Urinary bladder (tissue), 4 donors: Measurements from ENCODE around the gene SLC30A1. TPM values are rescaled to one million over a fixed set of nuclear protein-coding genes. Genes with fewer than 3 reads are reported as not detected.

ENCODE experiments used
- DNase-seq: peaks from one replicate; pipeline ENCODE4 v3.0.0-alpha.2; 2015; ENCODE audit errors: extremely low spot score
- H3K27ac ChIP-seq: one replicate; pipeline ENCODE4 v1.5.1; 2013; ENCODE audit warnings: low read depth, mild to moderate bottlenecking, moderate library complexity
- H3K36me3 ChIP-seq: one replicate; pipeline ENCODE4 v1.6.1; 2013; ENCODE audit warnings: mild to moderate bottlenecking, moderate library complexity; ENCODE audit not compliant: insufficient read depth
- H3K4me1 ChIP-seq: one replicate; pipeline ENCODE4 v1.6.1; 2013; ENCODE audit warnings: mild to moderate bottlenecking, moderate library complexity; ENCODE audit not compliant: insufficient read depth
- H3K4me3 ChIP-seq: one replicate; pipeline ENCODE4 v1.5.1; 2013; ENCODE audit warnings: low read depth, low read length
- WGBS: extraction: QIAGEN DNeasy Blood & Tissue Kit; methylation state at CpG from one replicate; pipeline ENCODE4 v1.1.7; 2013; 5-methylcytosine and 5-hydroxymethylcytosine counted together
- polyA plus RNA-seq: library from polyadenylated mRNA; stranded (reverse); fragments of 200-250 nt; gene quantifications from one replicate; pipeline ENCODE4 v1.2.3, GENCODE V29; 2013
- total RNA-seq: library from RNA; depleted of rRNA; stranded (reverse); fragments of >200 nt; gene quantifications from one replicate; pipeline ENCODE4 v1.2.3, GENCODE V29; 2014
- donor health status: healthy with polysubstance abuse.
- donor health status: healthy.

SLC30A1 gene
- total and polyA plus RNA-seq, 2 donors: 6.6 to 37.2 TPM

GRCh38 chr1:211613108-211613947 is 34.4 kb upstream of the SLC30A1 start:
- H3K4me3 ChIP-seq: no peak overlapping the region
- no peak for DNase-seq
- no peaks in the 10 kb centered on the region for H3K4me1 ChIP-seq
- 60% methylated on average over 8 of the region's 8 CpGs for WGBS
- no peak overlapping the region for H3K27ac ChIP-seq
- H3K36me3 ChIP-seq: no peaks in the 10 kb centered on the region

DNA sequence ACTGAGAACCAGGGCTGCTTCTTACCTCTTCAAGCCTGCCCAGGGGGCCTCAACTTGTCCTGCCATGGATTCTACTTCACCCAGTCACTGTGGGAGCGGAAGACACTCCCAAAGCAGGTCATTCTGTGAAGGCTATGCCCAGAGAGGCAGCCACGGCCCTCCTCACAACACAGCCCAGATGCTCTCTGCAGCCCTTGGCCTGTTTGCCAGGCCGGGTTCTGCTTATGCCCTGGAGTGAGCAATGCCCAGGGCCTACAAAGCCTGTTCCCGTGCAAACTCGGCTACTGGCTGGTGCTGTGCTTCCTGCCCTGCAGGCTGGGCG is 33.8 kb upstream of the SLC30A1 start:
- 95% methylated on average over 6 of the region's 6 CpGs for WGBS
- Histone ChIP-seq H3K36me3 (no peaks in the 10 kb centered on the region), H3K4me3 (no peak overlapping the region), H3K4me1 (no peaks in the 10 kb centered on the region), H3K27ac (no peak overlapping the region)
- DNase-seq: no peak

GRCh38 chr1:211611818-211612217 is 32.9 kb upstream of the SLC30A1 start:
- Histone ChIP-seq H3K4me3 (no peak overlapping the region), H3K36me3 (no peaks in the 10 kb centered on the region), H3K4me1 (no peaks in the 10 kb centered on the region), H3K27ac (no peak overlapping the region)
- DNase-seq: no peak
- 87% methylated on average over 4 of the region's 4 CpGs for WGBS

GRCh38 chr1:211610779-211611556 is 32.0 kb upstream of the SLC30A1 start:
- 36% methylated on average over 9 of the region's 9 CpGs for WGBS
- H3K4me1 ChIP-seq: no peaks in the 10 kb centered on the region
- no peak overlapping the region for H3K27ac ChIP-seq
- H3K4me3 ChIP-seq: no peak overlapping the region
- no peaks in the 10 kb centered on the region for H3K36me3 ChIP-seq
- no peak for DNase-seq

DNA sequence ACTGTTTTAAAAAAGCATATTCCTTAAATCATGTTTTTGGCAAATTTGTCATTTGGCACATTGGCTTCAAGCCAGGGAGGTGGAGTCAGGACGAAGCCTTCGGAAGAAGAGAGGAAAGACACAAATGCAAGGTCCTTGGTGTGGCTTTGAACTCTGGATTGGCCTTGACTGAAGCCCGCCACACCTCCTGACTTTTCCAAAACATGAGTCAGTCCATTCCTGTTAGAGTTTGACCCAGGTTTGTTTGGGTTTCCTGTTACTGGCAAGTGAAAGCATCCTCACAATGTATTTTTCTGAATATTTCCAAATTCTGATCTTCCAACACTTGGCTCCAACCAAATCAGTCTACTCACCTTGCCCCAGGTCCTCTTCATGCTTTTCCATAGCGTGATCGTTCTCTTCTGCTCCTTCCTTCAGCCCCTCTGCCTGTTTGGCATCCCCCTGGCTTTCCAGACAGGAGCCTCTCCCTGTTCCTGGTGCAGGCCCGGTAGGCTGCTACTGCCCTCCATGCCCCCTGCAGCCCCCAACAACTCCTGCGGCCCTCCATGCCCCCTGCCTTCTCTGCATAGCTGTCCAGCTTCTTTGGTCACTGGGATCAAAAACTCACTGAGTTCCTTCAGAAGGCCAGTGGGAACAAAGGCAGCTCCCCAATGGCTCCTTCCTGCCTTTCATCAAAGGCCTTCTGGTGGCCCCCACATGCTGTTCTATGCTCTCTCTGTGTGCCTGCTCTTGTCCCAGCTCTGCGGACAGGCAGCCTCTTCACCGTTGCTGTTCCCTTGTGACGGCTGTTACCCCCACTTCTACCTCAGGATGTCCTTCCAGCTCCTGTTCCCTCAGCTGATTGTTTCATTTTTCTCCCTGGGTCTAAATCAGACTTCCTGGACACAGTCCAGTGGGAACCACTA is 30.4 kb upstream of the SLC30A1 start:
- Histone ChIP-seq H3K36me3 (no peaks in the 10 kb centered on the region), H3K27ac (no peak overlapping the region), H3K4me1 (no peaks in the 10 kb centered on the region), H3K4me3 (no peak overlapping the region)
- no peak for DNase-seq
- 85% methylated on average over 10 of the region's 10 CpGs for WGBS

- Histone ChIP-seq H3K27ac (no peak overlapping the region), H3K4me3 (no peak overlapping the region), H3K36me3 (no peaks in the 10 kb centered on the region), H3K4me1 (no peaks in the 10 kb centered on the region)
- DNase-seq: no peak
- WGBS: 85% methylated on average over 6 of the region's 6 CpGs
Measured at GRCh38 chr1:211607754-211608473, 29.0 kb upstream of the SLC30A1 start.

DNA sequence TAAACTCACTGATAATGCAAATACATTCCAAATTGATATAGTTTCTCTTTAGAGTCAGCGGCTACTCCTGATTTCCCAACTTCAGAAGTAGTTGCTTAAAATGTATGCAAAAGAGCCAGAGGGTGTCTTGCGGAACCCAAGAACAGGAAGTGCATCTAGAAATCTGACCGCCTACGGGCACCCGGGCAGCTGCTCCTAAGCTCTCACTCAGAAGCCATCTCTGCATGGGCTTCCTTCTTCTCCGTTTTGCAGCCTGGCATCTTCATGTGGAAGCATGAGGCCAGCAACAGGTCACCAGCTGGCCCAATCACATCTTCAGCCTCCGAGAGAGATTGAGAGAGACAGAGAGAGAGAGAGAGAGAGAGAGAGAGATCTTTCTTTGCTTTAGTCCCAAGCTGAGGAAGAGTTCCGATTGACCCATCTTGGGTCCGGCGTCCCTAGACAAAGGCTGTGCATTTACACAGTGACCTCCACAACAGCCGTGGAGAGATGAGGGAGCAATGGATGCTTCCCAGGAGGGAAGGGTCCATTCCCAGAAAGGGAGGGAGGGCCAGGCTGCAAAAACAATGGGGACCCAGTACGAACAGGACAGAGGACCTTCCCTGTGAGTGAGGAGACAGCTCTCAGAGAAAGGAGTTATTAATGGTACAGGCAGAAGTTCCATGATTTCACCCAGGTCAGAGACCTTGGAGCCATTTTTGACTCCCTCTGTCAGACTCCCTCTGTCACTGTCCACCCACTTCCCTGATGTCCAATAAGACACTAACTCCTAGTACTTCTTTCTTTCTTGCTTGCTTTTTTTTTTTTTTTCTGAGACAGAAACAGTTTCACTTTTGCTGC is 28.2 kb upstream of the SLC30A1 start:
- Histone ChIP-seq H3K36me3 (no peaks in the 10 kb centered on the region), H3K4me1 (no peaks in the 10 kb centered on the region), H3K27ac (no peak overlapping the region), H3K4me3 (no peak overlapping the region)
- 79% methylated on average over 12 of the region's 12 CpGs for WGBS
- DNase-seq: no peak

DNA sequence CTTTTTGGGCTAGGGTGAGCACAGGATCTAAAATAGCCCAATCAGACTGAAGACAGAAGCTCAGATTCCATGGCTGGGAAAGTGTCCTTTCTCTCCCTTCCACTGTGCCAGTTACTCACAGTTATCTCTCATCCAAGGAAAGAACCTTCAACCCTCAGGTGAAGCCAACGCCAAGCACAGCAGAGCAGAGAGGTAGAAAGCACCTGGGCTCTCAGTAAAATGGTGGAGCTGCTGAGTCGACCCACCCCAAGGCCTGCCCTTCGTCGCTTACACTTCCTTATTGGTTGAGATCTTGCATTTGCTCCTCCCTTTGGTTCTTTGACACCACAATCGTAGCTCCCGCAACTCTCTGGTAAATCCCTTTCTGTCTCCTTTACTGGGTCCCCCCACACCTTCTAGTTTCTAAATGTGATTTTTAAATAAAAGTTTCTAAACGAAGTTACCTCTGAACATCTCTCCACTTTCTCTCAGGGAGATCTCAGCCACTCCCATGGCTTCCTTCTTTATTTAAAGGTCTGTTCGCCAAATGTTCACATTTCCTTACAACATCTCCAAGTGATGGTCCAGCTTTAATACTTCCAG is 27.5 kb upstream of the SLC30A1 start:
- no peaks in the 10 kb centered on the region for H3K4me1 ChIP-seq
- H3K4me3 ChIP-seq: no peak overlapping the region
- WGBS: 83% methylated on average over 8 of the region's 8 CpGs
- no peak for DNase-seq
- H3K27ac ChIP-seq: no peak overlapping the region
- H3K36me3 ChIP-seq: no peaks in the 10 kb centered on the region

DNA sequence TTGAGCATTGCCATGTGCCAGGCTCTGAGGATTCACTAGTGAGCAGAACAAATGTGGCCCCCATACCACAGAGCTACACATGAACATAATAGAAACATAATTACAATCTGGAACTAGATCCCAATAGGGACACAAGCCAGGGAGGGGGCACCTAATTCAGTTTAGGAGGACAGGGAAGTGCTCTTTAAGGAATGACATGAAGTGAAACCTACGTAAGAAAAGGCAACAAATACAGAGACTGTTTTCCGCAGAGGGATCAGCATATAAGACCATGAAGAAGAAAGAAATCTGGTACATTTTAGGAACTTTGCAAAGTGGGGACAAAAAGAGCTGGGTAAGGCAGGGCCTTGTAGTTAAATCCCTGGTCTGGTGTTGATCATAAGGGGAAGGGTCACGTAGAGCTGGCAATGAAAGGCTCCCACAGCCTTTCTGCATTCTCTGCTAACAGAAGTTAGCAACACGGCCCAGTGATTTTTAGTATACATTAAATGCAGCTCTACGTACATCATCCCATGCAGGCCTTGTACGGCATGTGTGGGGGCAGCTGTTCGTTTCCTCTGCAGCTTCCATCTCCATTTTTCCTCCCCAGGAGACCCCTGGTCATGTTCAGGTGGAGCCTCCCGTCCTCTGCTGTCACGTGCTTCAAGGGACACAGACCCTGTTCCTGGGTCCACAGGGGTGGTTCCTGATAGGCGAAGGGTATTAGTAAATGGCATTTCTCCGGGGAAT is 26.8 kb upstream of the SLC30A1 start:
- Histone ChIP-seq H3K4me3 (no peak overlapping the region), H3K27ac (no peak overlapping the region), H3K36me3 (no peaks in the 10 kb centered on the region), H3K4me1 (no peaks in the 10 kb centered on the region)
- 90% methylated on average over 11 of the region's 11 CpGs for WGBS
- no peak for DNase-seq

- 81% methylated on average over 2 of the region's 2 CpGs for WGBS
- Histone ChIP-seq H3K36me3 (no peaks in the 10 kb centered on the region), H3K27ac (no peak overlapping the region), H3K4me1 (no peaks in the 10 kb centered on the region), H3K4me3 (no peak overlapping the region)
- no peak for DNase-seq
Measured at GRCh38 chr1:211605034-211605433, 26.1 kb upstream of the SLC30A1 start.

- Histone ChIP-seq H3K4me1 (no peaks in the 10 kb centered on the region), H3K4me3 (no peak overlapping the region), H3K36me3 (no peaks in the 10 kb centered on the region), H3K27ac (no peak overlapping the region)
- 81% methylated on average over 2 of the region's 2 CpGs for WGBS
- no peak for DNase-seq
Measured at GRCh38 chr1:211604548-211604947, 25.6 kb upstream of the SLC30A1 start.

- Histone ChIP-seq H3K4me3 (no peak overlapping the region), H3K27ac (no peak overlapping the region), H3K4me1 (no peaks in the 10 kb centered on the region), H3K36me3 (no peaks in the 10 kb centered on the region)
- WGBS: 87% methylated on average over 1 of the region's 1 CpG
- no peak for DNase-seq
Measured at GRCh38 chr1:211603713-211604112, 24.8 kb upstream of the SLC30A1 start.
